Astrocyte of the spinal cord (primary cell): ENCODE data around the gene LY6G6F.

Experiments
- DNase-seq: peaks from one replicate; pipeline ENCODE4 v3.0.0; 2011; ENCODE audit warnings: low read depth, low spot score
- H3K4me3 ChIP-seq: 2 replicates; pipeline ENCODE4 v1.5.1; 2011; ENCODE audit warnings: low read depth, mild to moderate bottlenecking, low read length, moderate library complexity
- CTCF ChIP-seq: IDR thresholded peaks from 2 replicates; pipeline ENCODE4 v1.5.1; 2012; ENCODE audit warnings: low read depth, mild to moderate bottlenecking, low read length, inconsistent platforms
- in situ Hi-C: cut with HindIII; loops from 2 replicates; pipeline ENCODE4 v1.10.0; 2017; ENCODE audit warnings: low sequenced_read_pairs

Gene LY6G6F

GRCh38 chr6:31660381-31661261 lies 46.0 kb upstream of the LY6G6F start, which contains the start of gene C6orf47:
Gene C6orf47 (minus strand): TSS chr6:31660778. CDS start chr6:31659947, 831 bp downstream.
- TF ChIP-seq CTCF = no peak
- peak; percentile 80 for DNase-seq
- in situ Hi-C loops = no loop called here
- H3K4me3 ChIP-seq = peak within 1 kb of the TSS; percentile 61

GRCh38 chr6:31661262-31662123 lies 45.2 kb upstream of the LY6G6F start:
- TF ChIP-seq CTCF = no peak
- no peak for DNase-seq
- no peak overlapping the region for H3K4me3 ChIP-seq
- in situ Hi-C loops = no loop called here

- TF ChIP-seq CTCF = no peak
- in situ Hi-C loops = no loop called here
- H3K4me3 ChIP-seq = no peak overlapping the region
- no peak for DNase-seq
Measured at GRCh38 chr6:31662124-31662723, 44.4 kb upstream of the LY6G6F start.

- TF ChIP-seq CTCF = no peak
- no peak for DNase-seq
- in situ Hi-C loops = no loop called here
- peak overlapping the region; percentile 96 for H3K4me3 ChIP-seq
Measured at GRCh38 chr6:31663126-31663960, 43.3 kb upstream of the LY6G6F start.

GRCh38 chr6:31663961-31664789 lies 42.5 kb upstream of the LY6G6F start:
- in situ Hi-C loops = no loop called here
- DNase-seq = peak; percentile 81
- TF ChIP-seq CTCF = no peak
- H3K4me3 ChIP-seq = peak overlapping the region; percentile 96
